ENCODE data around the gene CXCL5.

The CXCL5 gene

GRCh38 chr4:74016068-74016467 is 17.6 kb upstream of the CXCL5 start:
- TF ChIP-seq CEBPB (IDR thresholded peaks at IDR 0.05) (no peak), TCF12 (IDR thresholded peaks at IDR 0.05; ENCODE audit: low read depth) (no peak)

DNA sequence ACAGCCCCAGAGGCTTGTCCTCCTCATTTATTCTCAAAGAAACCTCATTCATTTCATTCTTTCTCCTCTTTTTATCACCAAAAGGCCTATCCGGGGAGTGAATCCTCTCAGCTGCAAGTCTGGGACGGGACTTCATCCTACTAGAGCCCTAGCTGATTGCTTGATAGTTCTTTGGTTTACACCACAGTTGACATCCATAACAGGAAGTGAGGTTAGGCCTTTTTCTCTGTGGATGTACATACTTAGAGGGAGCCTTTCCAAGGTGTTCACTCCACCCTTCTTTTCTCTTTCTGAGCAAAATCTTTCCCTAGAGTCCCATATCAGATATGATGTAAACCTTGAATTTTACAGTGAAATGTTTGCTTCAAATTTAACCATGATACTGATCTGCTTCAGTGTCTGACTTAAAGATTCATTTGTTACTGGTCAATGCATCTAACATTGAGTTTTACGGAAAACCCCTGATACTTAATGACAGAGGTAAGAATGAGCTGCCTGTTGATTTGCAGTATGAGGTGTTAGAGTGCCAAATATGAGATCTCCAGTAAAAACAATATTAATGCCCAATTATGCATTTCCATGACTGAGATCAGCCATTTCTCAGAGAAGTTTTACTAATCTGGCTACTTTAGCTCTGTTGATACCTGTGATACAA is 16.8 kb upstream of the CXCL5 start:
- TF ChIP-seq CEBPB (IDR thresholded peaks at IDR 0.05) (no peak), CREB1 (IDR thresholded peaks at IDR 0.05; ENCODE audit: low read depth) (no peak), FOXM1 (IDR thresholded peaks at IDR 0.05; ENCODE audit: borderline replicate concordance, low read depth) (no peak), TCF12 (IDR thresholded peaks at IDR 0.05; ENCODE audit: low read depth) (no peak)
- TF ChIP-seq, protein P1, sequence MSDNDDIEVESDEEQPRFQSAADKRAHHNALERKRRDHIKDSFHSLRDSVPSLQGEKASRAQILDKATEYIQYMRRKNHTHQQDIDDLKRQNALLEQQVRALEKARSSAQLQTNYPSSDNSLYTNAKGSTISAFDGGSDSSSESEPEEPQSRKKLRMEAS (IDR thresholded peaks at IDR 0.05) = no peak
- TF ChIP-seq, protein P2, sequence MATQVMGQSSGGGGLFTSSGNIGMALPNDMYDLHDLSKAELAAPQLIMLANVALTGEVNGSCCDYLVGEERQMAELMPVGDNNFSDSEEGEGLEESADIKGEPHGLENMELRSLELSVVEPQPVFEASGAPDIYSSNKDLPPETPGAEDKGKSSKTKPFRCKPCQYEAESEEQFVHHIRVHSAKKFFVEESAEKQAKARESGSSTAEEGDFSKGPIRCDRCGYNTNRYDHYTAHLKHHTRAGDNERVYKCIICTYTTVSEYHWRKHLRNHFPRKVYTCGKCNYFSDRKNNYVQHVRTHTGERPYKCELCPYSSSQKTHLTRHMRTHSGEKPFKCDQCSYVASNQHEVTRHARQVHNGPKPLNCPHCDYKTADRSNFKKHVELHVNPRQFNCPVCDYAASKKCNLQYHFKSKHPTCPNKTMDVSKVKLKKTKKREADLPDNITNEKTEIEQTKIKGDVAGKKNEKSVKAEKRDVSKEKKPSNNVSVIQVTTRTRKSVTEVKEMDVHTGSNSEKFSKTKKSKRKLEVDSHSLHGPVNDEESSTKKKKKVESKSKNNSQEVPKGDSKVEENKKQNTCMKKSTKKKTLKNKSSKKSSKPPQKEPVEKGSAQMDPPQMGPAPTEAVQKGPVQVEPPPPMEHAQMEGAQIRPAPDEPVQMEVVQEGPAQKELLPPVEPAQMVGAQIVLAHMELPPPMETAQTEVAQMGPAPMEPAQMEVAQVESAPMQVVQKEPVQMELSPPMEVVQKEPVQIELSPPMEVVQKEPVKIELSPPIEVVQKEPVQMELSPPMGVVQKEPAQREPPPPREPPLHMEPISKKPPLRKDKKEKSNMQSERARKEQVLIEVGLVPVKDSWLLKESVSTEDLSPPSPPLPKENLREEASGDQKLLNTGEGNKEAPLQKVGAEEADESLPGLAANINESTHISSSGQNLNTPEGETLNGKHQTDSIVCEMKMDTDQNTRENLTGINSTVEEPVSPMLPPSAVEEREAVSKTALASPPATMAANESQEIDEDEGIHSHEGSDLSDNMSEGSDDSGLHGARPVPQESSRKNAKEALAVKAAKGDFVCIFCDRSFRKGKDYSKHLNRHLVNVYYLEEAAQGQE (IDR thresholded peaks at IDR 0.05; ENCODE audit: low read depth) = no peak

DNA sequence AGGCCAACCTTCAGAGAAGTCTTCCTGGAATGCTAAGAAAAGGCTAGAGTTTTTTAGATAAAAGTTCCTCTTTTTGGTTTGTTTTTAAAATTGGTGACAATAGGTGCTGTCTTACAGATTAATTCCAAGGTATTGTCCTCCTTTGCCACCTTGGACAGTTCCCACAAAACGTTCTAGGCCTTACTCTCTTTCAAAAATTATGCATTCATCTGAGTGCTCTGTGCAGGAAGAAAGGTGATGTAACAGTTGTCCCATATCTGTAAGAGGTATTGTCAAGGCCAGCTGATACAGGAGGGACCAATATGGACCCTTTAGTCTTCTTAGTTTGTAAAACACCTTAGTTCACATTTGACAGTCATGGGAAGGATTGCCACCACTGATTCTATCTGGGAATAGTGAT is 15.9 kb upstream of the CXCL5 start:
- no peak for TF ChIP-seq FOXM1 (IDR thresholded peaks at IDR 0.05; ENCODE audit: borderline replicate concordance, low read depth)
- TF ChIP-seq, protein P1 (IDR thresholded peaks at IDR 0.05) = no peak
- TF ChIP-seq, protein P2 (IDR thresholded peaks at IDR 0.05; ENCODE audit: low read depth) = peak; percentile 87

DNA sequence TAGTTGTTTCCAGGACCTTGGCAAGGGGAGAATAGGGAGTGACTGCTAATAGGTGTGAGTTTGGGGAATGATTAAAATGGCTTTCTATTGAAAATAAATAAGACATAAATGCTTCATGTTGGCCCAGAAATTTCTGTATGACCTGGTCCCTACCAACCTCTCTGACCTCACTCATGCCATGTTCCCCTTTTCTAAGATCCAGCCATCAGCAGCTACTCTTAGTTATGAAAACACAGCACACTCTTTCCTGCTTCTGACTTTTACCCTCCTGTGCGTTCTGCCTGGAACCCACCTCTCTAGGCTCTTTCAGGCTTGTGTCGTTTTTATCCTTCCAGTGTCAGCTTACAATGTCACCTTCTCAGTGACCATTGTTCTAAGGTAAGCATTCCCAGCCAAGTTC is 14.8 kb upstream of the CXCL5 start:
- no peak for TF ChIP-seq ZBTB7A (IDR thresholded peaks at IDR 0.05; ENCODE audit: low read depth)
- TF ChIP-seq, protein P2 (IDR thresholded peaks at IDR 0.05; ENCODE audit: low read depth) = peak; percentile 11; the same call in 1 of the 2 replicates

GRCh38 chr4:74012130-74012529 is 13.7 kb upstream of the CXCL5 start:
- TF ChIP-seq YY1 (IDR thresholded peaks at IDR 0.05; ENCODE audit: low read depth) = no peak
- TF ChIP-seq, protein P1 (IDR thresholded peaks at IDR 0.05) = no peak
- TF ChIP-seq TCF12 (IDR thresholded peaks at IDR 0.05; ENCODE audit: low read depth) = no peak
- no peak for TF ChIP-seq RAD21 (IDR thresholded peaks at IDR 0.05; ENCODE audit: low read depth)
- no peak for TF ChIP-seq CEBPB (IDR thresholded peaks at IDR 0.05)
- TF ChIP-seq, protein P2 (IDR thresholded peaks at IDR 0.05; ENCODE audit: low read depth) = no peak
- TF ChIP-seq CREB1 (IDR thresholded peaks at IDR 0.05; ENCODE audit: low read depth) = no peak
- TF ChIP-seq, protein P3, sequence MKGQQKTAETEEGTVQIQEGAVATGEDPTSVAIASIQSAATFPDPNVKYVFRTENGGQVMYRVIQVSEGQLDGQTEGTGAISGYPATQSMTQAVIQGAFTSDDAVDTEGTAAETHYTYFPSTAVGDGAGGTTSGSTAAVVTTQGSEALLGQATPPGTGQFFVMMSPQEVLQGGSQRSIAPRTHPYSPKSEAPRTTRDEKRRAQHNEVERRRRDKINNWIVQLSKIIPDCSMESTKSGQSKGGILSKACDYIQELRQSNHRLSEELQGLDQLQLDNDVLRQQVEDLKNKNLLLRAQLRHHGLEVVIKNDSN (IDR thresholded peaks at IDR 0.05) = no peak
- no peak for TF ChIP-seq EGR1 (IDR thresholded peaks at IDR 0.05)
- TF ChIP-seq FOXM1 (IDR thresholded peaks at IDR 0.05; ENCODE audit: borderline replicate concordance, low read depth) = no peak
- TF ChIP-seq TEAD4 (IDR thresholded peaks at IDR 0.05) = no peak
- no peak for TF ChIP-seq ZBTB7A (IDR thresholded peaks at IDR 0.05; ENCODE audit: low read depth)
- TF ChIP-seq NFIC (IDR thresholded peaks at IDR 0.05) = no peak
- no peak for TF ChIP-seq TAF1 (IDR thresholded peaks at IDR 0.05; ENCODE audit: low read depth)
- no peak for TF ChIP-seq EP300 (IDR thresholded peaks at IDR 0.05; ENCODE audit: borderline replicate concordance)
